SK-N-MC (cell line): Measurements from ENCODE around the gene LOC128125822.
"Not testable (repeated sequence)": the region's sequence is repeated elsewhere in the genome, so short reads cannot be mapped to it uniquely, and the experiment has no call there.

ENCODE experiments used
- DNase-seq: peaks from one replicate; pipeline ENCODE4 v3.0.0-alpha.2; 2011; ENCODE audit warnings: low read depth, low spot score
- H3K27ac ChIP-seq: fragments of 200-600 bp; sonication (generic); 2 replicates; pipeline ENCODE4 v1.5.1; 2016; ENCODE audit warnings: mixed run types
- H3K36me3 ChIP-seq: fragments of 200-600 bp; sonication (generic); 2 replicates; pipeline ENCODE4 v1.6.1; 2017; ENCODE audit warnings: antibody characterized with exemption, low read length, mixed read lengths; ENCODE audit not compliant: insufficient read depth
- H3K4me3 ChIP-seq: fragments of 200-600 bp; sonication (generic); 2 replicates; pipeline ENCODE4 v1.5.1; 2016
- H3K9ac ChIP-seq: fragments of 200-600 bp; sonication (generic); 2 replicates; pipeline ENCODE4 v1.8.0; 2017; ENCODE audit warnings: mixed run types, mixed read lengths; ENCODE audit not compliant: insufficient read length
- H3K9me3 ChIP-seq: fragments of 200-600 bp; sonication (generic); 2 replicates; pipeline ENCODE4 v1.6.1; 2017; ENCODE audit warnings: low read depth, mild to moderate bottlenecking, antibody characterized with exemption, low read length, moderate library complexity, mixed read lengths
- EZH2 ChIP-seq: fragments of 200-600 bp; sonication (generic); IDR thresholded peaks from one replicate; pipeline ENCODE4 v1.6.1; 2017; ENCODE audit warnings: antibody characterized with exemption
- FOXP2 ChIP-seq: optimal IDR thresholded peaks from 2 replicates; pipeline ENCODE3; 2011; ENCODE audit warnings: mild to moderate bottlenecking, moderate library complexity; ENCODE audit not compliant: insufficient read depth; ENCODE audit errors: extremely low read length, control extremely low read depth
- POLR2AphosphoS5 ChIP-seq: IDR thresholded peaks from 2 replicates; pipeline ENCODE4 v1.6.1; 2012; ENCODE audit warnings: mild to moderate bottlenecking, low read depth, low read length, borderline replicate concordance

LOC128125822 gene

DNA sequence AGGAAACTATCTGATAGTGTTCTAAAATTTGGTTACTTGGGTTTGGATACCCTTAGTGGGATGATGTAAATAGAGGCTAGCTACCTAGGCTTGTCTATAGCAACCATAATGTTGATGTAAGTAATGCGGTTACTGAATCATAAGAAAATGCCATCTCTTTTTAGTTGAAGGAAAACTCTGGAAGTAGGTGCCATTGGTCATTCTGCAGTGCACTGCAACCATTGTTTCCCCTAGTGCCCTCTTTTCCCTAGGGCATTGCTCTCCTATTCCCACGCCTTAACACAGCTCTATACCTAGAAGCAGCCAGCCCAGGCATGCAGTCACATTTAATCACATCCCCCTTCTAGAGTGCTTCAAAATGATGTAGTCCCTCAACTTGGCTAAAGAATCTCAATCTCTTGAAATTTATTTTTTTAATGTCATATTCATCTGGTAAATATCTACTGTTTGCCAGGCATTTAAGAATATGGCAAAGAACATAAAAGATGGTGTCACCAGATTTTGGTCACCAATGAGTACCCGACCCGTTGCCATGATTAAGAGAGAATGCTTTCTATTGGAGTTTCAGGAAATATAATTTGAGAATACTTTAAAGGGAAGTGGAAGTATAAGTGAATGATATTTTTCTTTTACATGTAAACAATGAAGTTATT is 10.4 kb downstream of the LOC128125822 start:
- Histone ChIP-seq H3K4me3 (no peak overlapping the region), H3K9ac (no peak overlapping the region), H3K9me3 (no peaks in the 10 kb centered on the region), H3K36me3 (peaks cover 53% of the 10 kb centered on the region), H3K27ac (no peak overlapping the region)
- DNase-seq: no peak
- TF ChIP-seq FOXP2 (no peak), POLR2AphosphoS5 (no peak), EZH2 (no peak)

DNA sequence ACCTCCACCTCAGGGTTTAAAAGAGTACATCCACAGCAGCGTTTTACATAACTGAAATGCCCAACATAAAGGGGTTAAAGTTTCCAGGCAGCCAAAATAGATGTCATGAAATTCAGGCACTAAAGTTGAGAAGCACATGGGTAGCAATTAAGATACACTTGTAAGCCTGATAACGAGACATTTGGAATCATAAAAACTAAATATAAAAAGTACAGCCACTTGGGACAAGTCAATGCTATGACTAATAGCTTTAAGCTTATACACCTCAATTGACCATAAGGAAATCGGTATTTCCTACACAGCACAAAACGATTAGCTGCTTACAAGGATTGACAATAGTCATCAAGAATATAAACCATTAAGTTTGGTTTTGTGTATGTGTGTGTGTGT is 11.8 kb downstream of the LOC128125822 start:
- no peak for DNase-seq
- H3K9ac ChIP-seq: no peak overlapping the region
- no peaks in the 10 kb centered on the region for H3K9me3 ChIP-seq
- peaks cover 39% of the 10 kb centered on the region for H3K36me3 ChIP-seq
- TF ChIP-seq POLR2AphosphoS5 (no peak), FOXP2 (no peak), EZH2 (no peak)
- no peak overlapping the region for H3K4me3 ChIP-seq
- H3K27ac ChIP-seq: no peak overlapping the region

DNA sequence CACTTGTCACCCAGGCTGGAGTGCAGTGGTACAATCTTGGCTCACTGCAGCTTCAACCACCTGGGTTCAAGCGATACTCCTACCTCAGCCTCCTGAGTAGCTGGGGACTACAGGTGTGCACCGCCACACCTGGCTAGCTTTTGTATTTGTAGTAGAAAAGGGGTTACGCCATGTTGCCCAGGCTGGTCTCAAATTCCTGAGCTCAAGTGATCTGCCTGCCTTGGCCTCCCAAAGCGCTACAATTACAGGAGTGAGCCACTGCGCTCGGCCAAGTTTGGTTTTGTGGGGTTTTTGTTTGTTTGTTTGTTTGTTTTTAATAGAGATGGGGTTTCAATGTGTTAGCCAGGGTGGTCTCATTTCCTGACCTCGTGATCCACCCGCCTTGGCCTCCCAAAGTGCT is 12.3 kb downstream of the LOC128125822 start:
- no peak for DNase-seq
- Histone ChIP-seq H3K36me3 (peaks cover 34% of the 10 kb centered on the region), H3K27ac (no peak overlapping the region), H3K9ac (no peak overlapping the region), H3K4me3 (no peak overlapping the region), H3K9me3 (no peaks in the 10 kb centered on the region)
- no peak for TF ChIP-seq POLR2AphosphoS5
- no peak for TF ChIP-seq EZH2
- no peak for TF ChIP-seq FOXP2

DNA sequence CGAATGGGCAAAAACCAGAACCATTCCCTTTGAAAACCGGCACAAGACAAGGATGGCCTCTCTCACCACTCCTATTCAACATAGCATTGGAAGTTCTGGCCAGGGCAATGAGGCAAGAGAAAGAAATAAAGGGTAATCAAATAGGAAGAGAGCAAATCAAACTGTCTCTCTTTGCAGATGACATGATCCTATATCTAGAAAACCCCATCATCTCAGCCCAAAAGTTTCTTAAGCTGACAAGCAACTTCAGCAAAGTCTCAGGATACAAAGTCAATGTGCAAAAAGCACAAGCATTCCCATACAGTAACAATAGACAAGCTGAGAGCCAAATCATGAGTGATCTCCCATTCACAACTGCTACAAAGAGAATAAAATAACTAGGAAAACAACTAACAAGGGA is 13.4 kb downstream of the LOC128125822 start:
- H3K27ac ChIP-seq, H3K9me3 ChIP-seq, DNase-seq, H3K4me3 ChIP-seq, H3K9ac ChIP-seq: not testable (repeated sequence)
- H3K36me3 ChIP-seq: peaks cover 23% of the 10 kb centered on the region

DNA sequence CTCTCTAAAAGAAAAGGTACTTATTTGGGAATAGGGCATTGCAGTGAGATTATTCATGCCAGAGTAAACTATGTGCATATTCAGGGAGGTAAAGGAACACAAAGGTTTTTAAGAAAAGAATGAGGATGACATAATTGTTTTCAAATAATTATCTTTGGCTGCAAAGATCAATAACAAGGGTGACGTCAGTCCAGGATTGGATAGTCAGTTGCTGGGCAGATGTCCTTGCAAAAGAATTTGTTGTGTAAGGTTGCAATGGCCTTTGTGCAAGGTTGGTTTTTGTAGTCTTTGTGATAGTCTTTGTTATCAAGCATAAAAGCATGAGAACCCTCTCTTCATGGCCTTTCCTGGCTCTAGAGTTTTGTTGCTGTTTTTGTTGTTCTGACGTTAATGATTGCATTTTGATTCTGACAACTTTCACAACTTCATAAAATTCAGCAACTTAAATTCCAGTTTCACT is 17.7 kb downstream of the LOC128125822 start:
- TF ChIP-seq EZH2 (no peak), POLR2AphosphoS5 (no peak), FOXP2 (no peak)
- no peak overlapping the region for H3K27ac ChIP-seq
- no peaks in the 10 kb centered on the region for H3K36me3 ChIP-seq
- no peak overlapping the region for H3K4me3 ChIP-seq
- H3K9ac ChIP-seq: no peak overlapping the region
- no peaks in the 10 kb centered on the region for H3K9me3 ChIP-seq
- no peak for DNase-seq

DNA sequence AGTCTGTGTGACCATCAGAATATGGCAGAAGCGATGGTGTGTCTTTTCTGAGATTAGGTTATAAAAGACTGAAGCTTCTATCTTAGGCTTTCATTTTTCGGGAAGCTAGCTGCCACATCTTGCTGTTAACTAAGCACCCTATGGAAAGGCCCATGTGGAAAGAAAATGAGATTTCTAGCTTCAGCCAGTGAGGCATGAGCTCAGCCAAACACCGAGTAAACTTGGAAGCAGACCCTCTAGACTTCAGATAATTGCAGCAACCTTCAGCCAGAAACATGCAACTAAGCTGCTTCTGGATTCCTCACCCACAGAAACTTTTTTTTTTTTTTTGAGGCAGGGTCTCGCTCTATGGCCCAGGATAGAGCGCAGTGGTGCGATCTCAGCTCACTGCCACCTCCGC is 20.6 kb downstream of the LOC128125822 start:
- H3K36me3 ChIP-seq: no peaks in the 10 kb centered on the region
- no peak overlapping the region for H3K4me3 ChIP-seq
- DNase-seq: no peak
- no peaks in the 10 kb centered on the region for H3K9me3 ChIP-seq
- TF ChIP-seq FOXP2 (no peak), EZH2 (no peak), POLR2AphosphoS5 (no peak)
- H3K27ac ChIP-seq: no peak overlapping the region
- H3K9ac ChIP-seq: no peak overlapping the region

DNA sequence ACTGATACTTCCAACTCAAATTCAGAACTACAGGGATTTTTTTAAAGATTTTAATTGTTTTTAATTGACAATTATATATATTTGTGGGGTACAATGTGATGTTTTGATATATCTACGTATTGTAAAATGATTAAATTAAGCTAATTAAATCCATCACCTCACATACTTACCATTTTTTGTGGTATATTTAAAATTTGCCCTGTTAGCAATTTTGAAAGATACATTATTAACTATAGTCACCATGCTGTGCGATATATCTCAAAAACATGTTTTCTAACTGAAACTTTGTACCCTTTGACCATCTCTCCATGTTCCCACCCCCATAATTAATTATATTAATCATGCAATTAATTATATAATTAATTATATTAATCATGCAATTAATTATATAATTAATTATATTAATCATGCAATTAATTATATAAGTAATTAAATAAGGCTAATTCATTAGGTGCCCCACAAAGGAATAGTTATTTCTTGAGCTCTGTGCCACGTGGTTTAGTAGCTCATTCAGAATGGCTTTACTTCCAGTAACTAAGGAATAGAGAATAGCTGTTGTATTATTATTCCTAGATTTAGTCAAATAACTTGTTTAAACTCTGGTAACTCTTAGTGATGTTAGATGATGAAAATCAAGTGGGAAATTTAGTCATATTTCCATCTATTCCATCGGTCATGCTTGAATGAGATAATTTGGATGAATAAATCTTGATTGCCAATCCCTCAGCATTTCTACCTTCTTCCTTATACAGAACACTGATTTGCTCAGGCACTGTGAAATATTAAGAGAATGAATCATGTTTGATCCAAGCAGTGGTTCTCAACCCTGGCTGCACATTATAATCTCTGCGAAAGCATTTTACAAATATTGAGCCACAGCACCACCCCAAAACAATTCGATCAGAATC is 25.1 kb downstream of the LOC128125822 start:
- TF ChIP-seq FOXP2 (no peak), EZH2 (no peak), POLR2AphosphoS5 (no peak)
- H3K9me3 ChIP-seq: no peaks in the 10 kb centered on the region
- peak overlapping the region; percentile 84 for H3K4me3 ChIP-seq
- H3K9ac ChIP-seq: peak overlapping the region; percentile 69
- DNase-seq: no peak
- no peaks in the 10 kb centered on the region for H3K36me3 ChIP-seq
- no peak overlapping the region for H3K27ac ChIP-seq

DNA sequence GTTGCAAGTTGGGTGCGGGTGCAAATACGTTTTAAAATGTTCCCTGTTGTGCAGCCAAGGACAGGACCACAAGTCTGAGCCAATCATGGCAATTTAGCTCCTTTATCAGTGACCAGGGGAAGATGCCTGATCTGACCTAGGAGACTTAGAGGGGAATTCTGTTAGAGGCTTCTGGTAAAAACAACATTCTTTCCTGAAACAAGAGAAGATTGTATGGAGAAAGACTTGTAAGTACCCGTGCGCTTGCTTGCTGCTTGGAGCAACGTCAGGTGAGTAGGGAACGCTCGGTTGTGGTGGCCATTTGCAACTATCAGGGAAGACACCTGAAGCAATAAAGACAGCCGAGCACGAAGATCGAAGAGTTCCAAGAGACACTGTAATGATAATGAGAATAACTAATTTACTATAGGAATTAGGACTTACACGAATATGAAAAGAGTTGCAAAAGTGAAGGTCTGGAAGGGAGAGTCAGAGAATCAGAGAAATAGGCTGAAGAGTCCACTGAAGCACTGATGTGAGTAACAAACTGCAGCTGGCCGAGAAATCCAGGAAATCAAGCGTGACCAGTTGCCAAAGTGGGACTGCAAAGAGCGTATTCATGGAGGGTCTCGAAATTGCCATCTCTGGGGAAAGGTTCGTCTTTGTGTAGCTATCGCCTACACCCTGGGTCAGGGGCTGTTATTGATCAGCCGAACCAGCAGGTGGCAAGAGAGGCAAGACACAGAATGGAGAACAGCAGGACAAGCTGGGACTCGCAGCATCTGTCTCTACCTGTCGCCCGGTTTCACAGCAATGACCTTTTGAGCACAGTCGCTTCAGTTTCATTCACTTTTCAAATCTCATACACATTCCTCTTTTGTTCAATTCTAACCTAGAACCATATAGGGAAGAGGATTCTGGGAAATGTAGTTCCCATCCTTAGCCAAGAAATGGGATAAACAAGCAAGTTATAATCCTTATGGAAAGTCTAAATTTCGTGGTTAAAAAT is 26.1 kb downstream of the LOC128125822 start:
- Histone ChIP-seq H3K4me3 (peak overlapping the region; percentile 84), H3K9me3 (no peaks in the 10 kb centered on the region), H3K36me3 (no peaks in the 10 kb centered on the region), H3K9ac (peak overlapping the region; percentile 69), H3K27ac (no peak overlapping the region)
- TF ChIP-seq EZH2: no peak
- TF ChIP-seq FOXP2: no peak
- TF ChIP-seq POLR2AphosphoS5: no peak
- no peak for DNase-seq
